Right atrium auricular region (tissue), 2 donors: ENCODE measurements around the gene GATA2. TPM values are rescaled to one million over a fixed set of nuclear protein-coding genes. Genes with fewer than 3 reads are reported as not detected.
A peak's percentile ranks its signal among the peaks of the same experiment; 100 is the strongest.

Experiments
- DNase-seq: peaks from one replicate; pipeline ENCODE4 v3.0.0-alpha.2; 2019; ENCODE audit warnings: low spot score
- H3K27ac ChIP-seq, 2 donors: fragments of 200-600 bp; sonication (generic); 1 replicate in 1 of 2; 2 replicates in 1 of 2; pipeline ENCODE4 v1.5.1; 2016 to 2019
- H3K27me3 ChIP-seq, 2 donors: fragments of 200-600 bp; sonication (generic); one replicate each; pipeline versions ENCODE4 v1.5.1 to v1.6.0; 2017 to 2019
- H3K36me3 ChIP-seq: fragments of 200-600 bp; sonication (generic); one replicate; pipeline ENCODE4 v1.5.1; 2016
- H3K4me1 ChIP-seq, 2 donors: fragments of 200-600 bp; sonication (generic); one replicate each; pipeline versions ENCODE4 v1.5.1 to v1.6.0; 2017 to 2019
- H3K4me3 ChIP-seq, 2 donors: fragments of 200-600 bp; sonication (generic); 1 replicate in 1 of 2; 2 replicates in 1 of 2; pipeline ENCODE4 v1.5.1; 2017 to 2019; ENCODE audit warnings: mild to moderate bottlenecking in 1 of 2, moderate library complexity in 1 of 2
- H3K9me3 ChIP-seq, 2 donors: fragments of 200-600 bp; sonication (generic); one replicate each; pipeline ENCODE4 v1.5.1; 2019
- total RNA-seq, 2 donors: library from RNA; depleted of rRNA; stranded (reverse); fragments of >200 nt; gene quantifications; one replicate each; pipeline ENCODE4 v1.1.0, GENCODE V29; 2016
- TF ChIP-seq, protein P1 (sequence below), 2 donors: fragments of 200-600 bp; sonication (generic); IDR thresholded peaks; one replicate each; pipeline ENCODE4 v1.5.1; 2019; ENCODE audit warnings: antibody characterized with exemption in 2 of 2

The GATA2 gene
- total RNA-seq, 2 donors from 2014 or later = 17.7 to 26.1 TPM

DNA sequence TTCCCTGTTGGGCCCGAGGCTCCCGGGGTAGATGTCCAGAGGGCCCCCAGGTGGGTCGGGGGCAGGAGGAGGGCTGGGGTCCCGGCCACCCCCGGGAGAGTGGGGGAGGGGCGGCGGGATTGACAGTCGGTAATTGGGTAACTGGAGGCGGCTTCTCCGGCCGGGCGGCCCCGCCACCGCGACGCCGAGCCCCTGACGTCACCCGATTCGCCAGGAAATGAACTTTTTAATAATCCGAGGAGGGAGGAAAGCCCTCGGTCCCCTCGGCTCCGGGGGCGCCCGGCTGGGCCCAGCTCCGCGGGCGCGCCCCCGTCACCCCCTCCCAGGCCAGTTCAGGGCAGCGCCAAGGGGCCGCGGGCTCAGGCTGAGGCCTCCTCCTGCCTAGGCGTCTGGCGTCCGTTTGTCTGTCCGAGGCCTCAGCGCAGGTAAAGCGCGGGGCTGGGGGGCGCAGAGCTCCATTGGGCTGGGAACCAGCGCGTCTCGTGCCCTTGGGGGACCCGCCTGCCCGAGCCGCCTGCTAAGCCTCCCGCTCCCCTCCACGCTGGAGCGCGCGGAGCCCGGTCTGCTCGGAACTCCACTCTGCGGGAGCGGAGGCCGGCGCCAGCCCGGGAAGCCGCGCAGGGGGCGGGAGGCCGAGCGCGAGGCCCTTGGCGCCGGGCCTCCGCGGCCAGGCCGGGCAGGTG lies 3.9 kb downstream of the GATA2 start:
- H3K27ac ChIP-seq = peak overlapping the region; percentile 79 to 85
- no peaks in the 10 kb centered on the region for H3K36me3 ChIP-seq
- peak; percentile 80 for DNase-seq
- peaks cover 0 to 73% of the 10 kb centered on the region in 2 donors for H3K4me1 ChIP-seq
- H3K27me3 ChIP-seq = peaks cover 49 to 76% of the 10 kb centered on the region in 2 donors
- TF ChIP-seq, protein P1, sequence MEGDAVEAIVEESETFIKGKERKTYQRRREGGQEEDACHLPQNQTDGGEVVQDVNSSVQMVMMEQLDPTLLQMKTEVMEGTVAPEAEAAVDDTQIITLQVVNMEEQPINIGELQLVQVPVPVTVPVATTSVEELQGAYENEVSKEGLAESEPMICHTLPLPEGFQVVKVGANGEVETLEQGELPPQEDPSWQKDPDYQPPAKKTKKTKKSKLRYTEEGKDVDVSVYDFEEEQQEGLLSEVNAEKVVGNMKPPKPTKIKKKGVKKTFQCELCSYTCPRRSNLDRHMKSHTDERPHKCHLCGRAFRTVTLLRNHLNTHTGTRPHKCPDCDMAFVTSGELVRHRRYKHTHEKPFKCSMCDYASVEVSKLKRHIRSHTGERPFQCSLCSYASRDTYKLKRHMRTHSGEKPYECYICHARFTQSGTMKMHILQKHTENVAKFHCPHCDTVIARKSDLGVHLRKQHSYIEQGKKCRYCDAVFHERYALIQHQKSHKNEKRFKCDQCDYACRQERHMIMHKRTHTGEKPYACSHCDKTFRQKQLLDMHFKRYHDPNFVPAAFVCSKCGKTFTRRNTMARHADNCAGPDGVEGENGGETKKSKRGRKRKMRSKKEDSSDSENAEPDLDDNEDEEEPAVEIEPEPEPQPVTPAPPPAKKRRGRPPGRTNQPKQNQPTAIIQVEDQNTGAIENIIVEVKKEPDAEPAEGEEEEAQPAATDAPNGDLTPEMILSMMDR (IDR thresholded peaks at IDR 0.05) = no peak
- no peaks in the 10 kb centered on the region for H3K9me3 ChIP-seq
- peak overlapping the region; percentile 54 to 64 for H3K4me3 ChIP-seq

DNA sequence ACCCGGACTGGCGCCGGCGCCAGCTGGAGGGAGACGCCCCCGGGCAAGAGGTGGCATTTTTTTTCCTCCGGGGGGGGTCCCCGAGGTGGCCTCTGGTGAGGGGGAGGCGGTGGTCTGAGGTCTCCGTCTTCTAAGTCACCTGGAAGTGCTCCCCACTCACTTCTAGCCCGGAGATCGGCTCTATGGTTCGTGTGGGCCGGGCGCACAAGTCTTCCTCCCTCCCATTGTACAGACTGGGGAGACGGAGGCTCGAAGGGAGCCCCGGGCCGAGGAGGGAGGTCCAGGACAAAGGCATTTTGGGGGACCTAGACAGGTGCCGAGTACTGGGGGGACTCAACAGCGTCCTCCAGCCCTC lies 4.4 kb downstream of the GATA2 start:
- Histone ChIP-seq H3K4me3 (peak overlapping the region; percentile 54 to 64), H3K9me3 (no peaks in the 10 kb centered on the region), H3K27me3 (peaks cover 53 to 82% of the 10 kb centered on the region in 2 donors), H3K36me3 (no peaks in the 10 kb centered on the region), H3K27ac (peak overlapping the region; percentile 79 to 85), H3K4me1 (peaks cover 0 to 78% of the 10 kb centered on the region in 2 donors)
- DNase-seq = no peak
- TF ChIP-seq, protein P1 (IDR thresholded peaks at IDR 0.05) = no peak

DNA sequence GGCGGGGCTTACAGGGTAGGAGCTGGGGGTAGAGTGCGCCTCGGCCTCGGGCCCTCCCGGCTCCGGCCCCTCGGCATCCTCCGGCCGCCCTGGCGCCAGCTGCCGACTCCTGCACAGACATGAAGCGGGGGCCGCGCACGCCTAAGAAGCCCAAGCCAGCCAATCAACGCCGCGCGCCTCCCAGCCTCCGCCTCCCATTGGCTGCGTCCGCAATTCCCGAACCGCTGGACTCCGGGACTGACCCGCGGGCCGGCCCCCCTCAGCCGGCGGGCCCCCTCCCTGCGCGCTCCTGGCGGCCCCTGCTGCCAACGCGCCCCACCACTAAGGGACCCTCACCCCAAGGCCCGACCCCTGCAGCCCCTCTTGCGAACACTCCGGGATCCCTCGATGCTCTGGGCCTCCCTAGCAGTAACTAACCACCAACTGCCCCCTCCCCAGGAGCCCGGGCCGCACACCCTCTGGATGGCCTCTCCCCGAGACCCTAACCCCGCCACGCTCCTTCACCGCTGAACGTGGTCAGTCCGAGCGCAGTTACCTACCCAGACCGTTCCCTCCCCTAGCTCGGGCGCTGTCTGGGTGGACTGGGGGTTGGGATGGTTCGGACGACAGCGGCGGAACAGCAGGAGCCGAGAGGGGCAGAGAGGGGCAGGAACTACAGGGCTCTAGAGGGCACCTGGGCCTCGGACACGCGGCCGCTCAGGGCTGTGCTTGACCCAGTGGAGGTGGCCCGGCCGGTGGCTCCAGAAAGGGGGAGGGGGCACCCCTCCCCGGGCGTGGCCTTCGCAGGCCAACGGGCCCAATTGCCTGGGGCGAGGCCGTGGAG lies 5.0 kb downstream of the GATA2 start:
- TF ChIP-seq, protein P1 (IDR thresholded peaks at IDR 0.05) = no peak
- Histone ChIP-seq H3K27me3 (peaks cover 47 to 82% of the 10 kb centered on the region in 2 donors), H3K9me3 (no peaks in the 10 kb centered on the region), H3K4me1 (peaks cover 0 to 81% of the 10 kb centered on the region in 2 donors), H3K27ac (peak overlapping the region; percentile 79 to 85), H3K36me3 (no peaks in the 10 kb centered on the region), H3K4me3 (peak overlapping the region; percentile 54 to 64)
- peak; percentile 93 for DNase-seq

DNA sequence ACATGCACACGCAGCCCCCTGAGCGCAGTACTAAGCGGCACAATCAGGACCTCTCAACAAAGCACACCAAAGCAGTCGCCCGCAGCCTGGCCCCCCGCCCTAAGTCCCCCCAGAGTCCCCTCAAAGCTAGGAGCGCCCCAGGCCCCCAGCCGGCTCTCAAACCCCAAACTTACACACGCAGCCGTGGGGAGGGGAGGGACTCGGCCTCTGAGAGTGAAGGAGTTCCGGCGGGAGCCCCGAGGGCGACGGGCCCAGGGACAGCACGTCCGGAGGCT lies 5.5 kb downstream of the GATA2 start:
- TF ChIP-seq, protein P1 (IDR thresholded peaks at IDR 0.05) = no peak
- Histone ChIP-seq H3K27ac (peak overlapping the region; percentile 79 to 85), H3K36me3 (no peaks in the 10 kb centered on the region), H3K27me3 (peaks cover 47 to 82% of the 10 kb centered on the region in 2 donors), H3K4me1 (peaks cover 0 to 81% of the 10 kb centered on the region in 2 donors), H3K4me3 (peak overlapping the region; percentile 54 to 64), H3K9me3 (no peaks in the 10 kb centered on the region)
- no peak for DNase-seq

DNA sequence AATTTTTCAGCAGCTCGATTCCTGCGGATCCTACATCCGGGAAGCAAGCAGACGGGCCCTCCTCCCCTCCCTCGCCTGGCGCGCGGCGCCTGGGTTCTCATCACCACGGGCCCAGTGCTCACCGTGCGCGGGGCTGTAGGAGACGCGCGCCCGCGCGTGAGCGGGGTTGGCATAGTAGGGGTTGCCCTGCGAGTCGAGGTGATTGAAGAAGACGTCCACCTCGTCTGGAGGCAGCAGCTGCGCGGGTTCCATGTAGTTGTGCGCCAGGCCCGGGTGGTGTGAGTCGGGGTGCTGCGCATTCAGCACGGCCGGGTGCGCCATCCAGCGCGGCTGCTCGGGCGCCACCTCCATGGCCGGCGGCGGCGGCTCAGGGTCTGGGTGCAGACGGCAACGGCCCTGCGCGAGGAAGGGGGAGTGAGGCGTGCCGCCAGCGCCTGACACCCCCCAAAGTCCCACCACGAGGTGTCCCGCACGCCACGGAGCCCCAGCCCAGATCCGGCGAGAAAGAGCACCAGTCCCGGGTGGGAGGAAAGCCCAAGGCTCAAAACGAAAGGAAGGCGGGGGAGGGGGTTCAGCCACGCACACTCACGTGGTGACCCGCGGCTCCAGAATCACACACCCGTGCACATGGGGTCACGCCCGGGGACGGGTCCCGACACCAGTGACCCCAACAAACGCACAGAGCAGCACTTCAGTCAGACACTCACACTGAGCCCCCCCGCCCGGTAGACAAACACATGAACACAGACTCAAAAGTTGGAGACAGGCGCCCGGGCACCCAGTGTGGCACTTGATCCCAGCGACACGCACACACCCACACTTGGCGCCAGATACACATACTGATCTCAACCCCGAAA lies 6.1 kb downstream of the GATA2 start:
- TF ChIP-seq, protein P1 (IDR thresholded peaks at IDR 0.05) = no peak
- peak overlapping the region; percentile 54 to 64 for H3K4me3 ChIP-seq
- peaks cover 0 to 81% of the 10 kb centered on the region in 2 donors for H3K4me1 ChIP-seq
- no peak for DNase-seq
- no peaks in the 10 kb centered on the region for H3K9me3 ChIP-seq
- H3K27me3 ChIP-seq = peaks cover 46 to 77% of the 10 kb centered on the region in 2 donors
- no peaks in the 10 kb centered on the region for H3K36me3 ChIP-seq
- peak overlapping the region; percentile 79 to 85 for H3K27ac ChIP-seq
